Measurements from ENCODE around the gene ACTR2.

ACTR2 gene

DNA sequence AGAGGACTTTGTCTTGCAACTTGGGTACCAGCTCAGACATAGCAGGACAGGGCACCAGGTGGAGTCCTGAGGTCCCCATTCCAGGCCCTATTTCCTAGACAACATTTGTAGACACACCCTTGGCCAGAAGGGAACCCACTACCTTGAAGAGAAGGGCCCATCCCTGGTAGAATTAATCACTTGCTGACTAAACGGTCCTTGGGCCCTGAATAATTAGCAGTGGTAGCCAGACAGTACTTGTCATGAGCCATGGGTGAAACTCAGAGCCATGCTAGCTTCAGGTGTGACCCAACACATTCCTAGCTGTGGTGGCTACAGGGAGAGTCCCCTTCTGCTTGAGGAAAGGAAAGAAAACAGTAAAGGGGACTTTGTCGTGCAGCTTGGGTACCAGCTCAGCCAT, 28.5 kb upstream of the ACTR2 start:
- no peak overlapping the region for H3K4me3 ChIP-seq
- H3K27me3 ChIP-seq, result no peaks in the 10 kb centered on the region
- H3K4me1 ChIP-seq, result no peaks in the 10 kb centered on the region
- H3K9me3 ChIP-seq (replicated peaks in 1 of 11), result peaks cover 0 to 6% (median 0%) of the 10 kb centered on the region in 11 experiments; a peak in 4 of 22 replicates
- TF ChIP-seq Cebpa-rat (IDR thresholded peaks at IDR 0.05), result no peak
- no peaks in the 10 kb centered on the region for H3K36me3 ChIP-seq
- no peak overlapping the region for H3K9ac ChIP-seq
- no peaks in the 10 kb centered on the region for H4K20me1 ChIP-seq
- no peak overlapping the region for H3K4me2 ChIP-seq
- H3K27ac ChIP-seq, result no peak overlapping the region

DNA sequence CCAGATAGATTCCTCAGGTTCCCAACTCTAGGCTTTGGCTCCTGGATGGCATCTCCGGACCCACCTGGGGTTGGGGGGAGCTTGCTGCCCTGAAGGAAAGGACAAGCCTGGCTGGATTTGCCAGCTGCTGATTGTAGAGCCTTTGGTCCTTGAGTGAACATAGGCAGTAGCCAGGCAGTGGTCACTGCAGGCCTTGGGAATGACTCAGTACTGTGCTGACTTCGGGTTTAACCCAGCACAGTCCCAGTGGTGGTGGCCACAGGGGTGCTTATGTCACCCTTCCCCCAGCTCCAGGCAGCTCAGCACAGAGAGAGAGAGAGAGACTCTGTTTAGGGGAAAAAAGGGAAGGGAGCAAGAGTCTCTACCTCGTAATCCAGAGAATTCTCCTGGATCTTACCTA, 27.7 kb upstream of the ACTR2 start:
- TF ChIP-seq Cebpa-rat (IDR thresholded peaks at IDR 0.05), result no peak

DNA sequence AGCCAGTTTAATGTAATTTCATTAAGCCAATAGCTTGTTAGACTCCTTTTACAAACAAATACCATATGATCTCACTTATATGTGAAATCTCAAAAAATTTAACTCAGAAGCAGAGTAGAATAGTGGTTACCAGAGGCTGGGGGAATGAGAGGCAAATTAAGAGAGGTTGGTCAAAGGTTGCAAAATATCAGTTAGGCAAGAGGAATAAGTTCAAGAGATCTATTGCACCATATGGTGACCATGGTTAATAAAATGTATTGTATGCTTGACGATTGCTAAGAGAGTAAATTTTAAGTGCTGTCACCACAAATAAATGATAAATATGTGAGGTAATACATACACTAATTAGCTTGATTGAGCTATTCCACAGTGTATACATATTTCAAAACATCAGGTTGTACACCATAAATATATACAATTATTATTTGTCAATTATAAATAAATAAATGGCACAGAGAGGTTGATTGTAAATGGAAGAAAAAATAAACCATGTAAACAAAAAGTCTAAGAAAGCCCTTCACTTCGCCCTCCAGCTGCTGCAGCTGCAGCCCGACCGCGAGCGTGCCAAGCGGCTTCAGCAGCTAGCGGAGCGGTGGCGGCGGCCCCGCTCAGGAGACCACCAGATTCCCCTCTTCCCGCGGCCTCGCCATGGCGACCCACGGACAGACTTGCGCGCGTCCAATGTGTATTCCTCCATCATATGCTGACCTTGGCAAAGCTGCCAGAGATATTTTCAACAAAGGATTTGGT, 23.0 kb upstream of the ACTR2 start:
- Histone ChIP-seq H3K9ac (peak overlapping the region in 7 of 11 experiments; percentile 43 to 63 (median 58); a peak in 5 of 22 replicates), H3K4me1 (peaks cover 0 to 7% (median 2%) of the 10 kb centered on the region in 10 experiments; a peak in 6 of 20 replicates), H4K20me1 (no peaks in the 10 kb centered on the region; a peak in 1 of 22 replicates), H3K4me3 (peak overlapping the region in 4 of 10 experiments; percentile 14 to 33 (median 26); a peak in 2 of 20 replicates), H3K27ac (peak overlapping the region in 5 of 11 experiments; percentile 43 to 55 (median 53); a peak in 5 of 22 replicates), H3K4me2 (no peak overlapping the region), H3K9me3 (replicated peaks in 1 of 11) (peaks cover 0 to 6% (median 0%) of the 10 kb centered on the region in 11 experiments; a peak in 4 of 22 replicates), H3K36me3 (peaks cover 0 to 2% (median 0%) of the 10 kb centered on the region in 11 experiments; a peak in 2 of 22 replicates), H3K27me3 (no peaks in the 10 kb centered on the region)
- no peak for TF ChIP-seq Cebpa-rat (IDR thresholded peaks at IDR 0.05)

More for the DNA sequence above, 27.7 kb upstream of the ACTR2 start:
- Histone ChIP-seq H3K4me3 (no peak overlapping the region), H3K27me3 (no peaks in the 10 kb centered on the region), H4K20me1 (no peaks in the 10 kb centered on the region; a peak in 1 of 22 replicates), H3K27ac (no peak overlapping the region), H3K9ac (no peak overlapping the region), H3K4me2 (no peak overlapping the region), H3K36me3 (no peaks in the 10 kb centered on the region; a peak in 1 of 22 replicates), H3K4me1 (no peaks in the 10 kb centered on the region), H3K9me3 (replicated peaks in 1 of 11) (peaks cover 0 to 6% (median 0%) of the 10 kb centered on the region in 11 experiments; a peak in 4 of 22 replicates)

DNA sequence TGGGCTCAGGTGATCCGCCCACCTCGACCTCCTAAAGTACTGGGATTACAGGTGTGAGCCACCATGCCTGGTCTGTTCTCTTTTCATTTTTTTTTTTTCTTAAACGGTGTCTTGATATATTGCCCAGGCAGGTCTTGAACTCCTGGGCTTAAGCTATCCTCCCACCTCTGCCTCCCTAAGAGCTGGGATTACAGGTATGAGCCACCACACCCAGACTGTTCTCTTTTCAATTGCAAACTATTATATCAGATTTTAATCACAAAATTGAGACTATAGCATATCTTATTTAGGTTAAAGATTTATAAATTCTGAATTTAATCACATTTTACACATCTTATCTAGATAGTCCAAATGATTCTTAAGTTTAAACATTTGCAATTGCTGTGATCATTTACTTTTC, 15.5 kb upstream of the ACTR2 start:
- Histone ChIP-seq H3K4me3 (no peak overlapping the region), H3K36me3 (no peaks in the 10 kb centered on the region)
- no peak for TF ChIP-seq Cebpa-rat (IDR thresholded peaks at IDR 0.05)

DNA sequence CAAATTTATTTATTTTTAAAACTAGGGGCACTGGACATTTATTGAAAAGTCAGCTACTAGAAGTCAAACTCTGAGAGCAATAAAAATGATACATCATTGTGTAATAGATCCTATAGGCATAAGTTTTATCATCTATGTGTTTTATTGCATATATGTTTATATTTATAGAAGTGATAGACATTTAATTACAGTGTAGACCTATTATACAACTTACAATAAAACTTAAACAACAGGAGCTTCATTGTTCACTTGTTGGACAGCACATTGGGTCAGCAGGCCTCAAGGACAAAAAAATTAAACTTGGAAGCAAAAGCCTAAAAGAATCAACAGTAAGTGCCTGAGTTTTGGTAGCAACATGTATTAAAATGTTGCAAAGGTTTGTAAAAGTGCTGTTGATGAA, 15.0 kb upstream of the ACTR2 start:
- Histone ChIP-seq H3K27me3 (no peaks in the 10 kb centered on the region), H3K4me3 (no peak overlapping the region), H3K27ac (no peak overlapping the region), H3K36me3 (no peaks in the 10 kb centered on the region), H3K9ac (no peak overlapping the region), H3K4me1 (peaks cover 0 to 12% (median 6%) of the 10 kb centered on the region in 10 experiments; a peak in 11 of 20 replicates), H3K9me3 (replicated peaks in 1 of 11) (no peaks in the 10 kb centered on the region), H4K20me1 (no peaks in the 10 kb centered on the region), H3K4me2 (no peak overlapping the region)
- no peak for TF ChIP-seq Cebpa-rat (IDR thresholded peaks at IDR 0.05)

More for the DNA sequence above, 15.5 kb upstream of the ACTR2 start:
- Histone ChIP-seq H3K9ac (no peak overlapping the region), H3K4me2 (no peak overlapping the region), H3K27me3 (no peaks in the 10 kb centered on the region), H4K20me1 (no peaks in the 10 kb centered on the region), H3K4me1 (peaks cover 0 to 12% (median 6%) of the 10 kb centered on the region in 10 experiments; a peak in 11 of 20 replicates), H3K9me3 (replicated peaks in 1 of 11) (no peaks in the 10 kb centered on the region), H3K27ac (no peak overlapping the region)

DNA sequence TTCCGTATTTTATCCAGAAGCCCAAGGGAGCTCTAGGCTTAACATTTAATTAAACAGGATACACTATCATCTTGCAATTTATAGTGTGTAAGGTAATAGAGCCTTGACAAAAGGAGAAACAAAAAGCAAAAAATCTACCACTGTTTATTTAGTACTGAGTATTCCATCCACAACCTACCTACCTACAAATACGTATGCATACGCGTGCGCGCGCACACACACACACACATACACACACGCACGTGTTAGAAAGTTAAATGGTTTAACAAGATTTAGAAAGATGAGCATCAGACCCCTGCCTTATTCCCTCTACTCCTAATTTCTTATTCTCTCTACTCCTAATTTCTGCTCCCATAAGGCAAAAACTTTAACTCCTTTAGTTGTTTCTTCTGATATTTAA, 14.6 kb upstream of the ACTR2 start:
- no peak overlapping the region for H3K27ac ChIP-seq
- no peak overlapping the region for H3K4me2 ChIP-seq
- H4K20me1 ChIP-seq, result no peaks in the 10 kb centered on the region
- H3K36me3 ChIP-seq, result no peaks in the 10 kb centered on the region
- H3K4me3 ChIP-seq, result no peak overlapping the region
- TF ChIP-seq Cebpa-rat (IDR thresholded peaks at IDR 0.05), result no peak
- no peak overlapping the region for H3K9ac ChIP-seq
- H3K4me1 ChIP-seq, result peaks cover 0 to 12% (median 6%) of the 10 kb centered on the region in 10 experiments; a peak in 11 of 20 replicates
- no peaks in the 10 kb centered on the region for H3K9me3 ChIP-seq (replicated peaks in 1 of 11)
- no peaks in the 10 kb centered on the region for H3K27me3 ChIP-seq

DNA sequence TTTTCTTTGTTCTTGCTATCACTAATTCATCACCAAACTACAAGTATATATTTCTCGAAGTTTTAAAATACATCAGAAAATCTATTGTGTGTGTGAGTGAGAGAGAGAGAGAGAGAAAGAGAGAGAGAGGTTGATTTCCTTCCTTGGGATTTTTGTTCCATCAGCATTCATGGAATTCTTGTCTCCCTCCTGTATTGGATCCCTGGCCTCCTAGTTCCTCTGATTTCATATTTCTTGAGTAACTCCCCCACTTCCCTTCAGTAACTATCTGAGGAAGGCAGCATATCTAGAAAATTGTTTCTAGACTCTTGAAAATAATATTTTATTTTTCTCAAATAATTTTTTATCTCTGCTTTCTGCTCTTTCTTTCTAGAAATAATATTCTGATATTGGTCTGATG, 13.3 kb upstream of the ACTR2 start:
- Histone ChIP-seq H3K9me3 (replicated peaks in 1 of 11) (no peaks in the 10 kb centered on the region), H3K36me3 (0 out of 22 replicates have a peak, but pooled peaks cover 0 to under 1% (median 0%) of the 10 kb centered on the region in 11 experiments), H4K20me1 (no peaks in the 10 kb centered on the region), H3K27ac (no peak overlapping the region), H3K4me2 (no peak overlapping the region), H3K9ac (no peak overlapping the region), H3K27me3 (no peaks in the 10 kb centered on the region), H3K4me3 (no peak overlapping the region), H3K4me1 (peaks cover 0 to 12% (median 0%) of the 10 kb centered on the region in 10 experiments; a peak in 6 of 20 replicates)
- no peak for TF ChIP-seq Cebpa-rat (IDR thresholded peaks at IDR 0.05)

DNA sequence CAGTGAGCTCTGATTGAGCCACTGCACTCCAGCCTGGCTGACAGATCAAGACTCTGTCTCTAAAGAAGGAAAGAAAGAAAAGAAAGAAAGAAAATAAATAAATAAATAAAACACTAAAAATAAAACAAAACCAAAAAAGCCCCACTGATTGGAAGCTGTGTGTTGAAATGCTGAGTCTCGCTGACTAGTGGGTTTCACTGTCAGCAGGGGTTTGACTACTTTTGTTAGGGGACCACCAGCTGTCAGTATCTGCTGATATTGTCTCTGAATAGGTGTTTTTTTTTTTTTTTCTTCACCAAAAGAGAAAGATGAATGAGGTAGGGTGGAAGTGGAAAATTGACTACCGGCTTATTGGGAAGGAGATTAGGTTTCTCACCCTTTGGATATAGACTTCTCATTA, 12.8 kb upstream of the ACTR2 start:
- no peak overlapping the region for H3K9ac ChIP-seq
- H3K4me2 ChIP-seq, result no peak overlapping the region
- peaks cover 0 to 12% (median 0%) of the 10 kb centered on the region in 10 experiments; a peak in 6 of 20 replicates for H3K4me1 ChIP-seq

DNA sequence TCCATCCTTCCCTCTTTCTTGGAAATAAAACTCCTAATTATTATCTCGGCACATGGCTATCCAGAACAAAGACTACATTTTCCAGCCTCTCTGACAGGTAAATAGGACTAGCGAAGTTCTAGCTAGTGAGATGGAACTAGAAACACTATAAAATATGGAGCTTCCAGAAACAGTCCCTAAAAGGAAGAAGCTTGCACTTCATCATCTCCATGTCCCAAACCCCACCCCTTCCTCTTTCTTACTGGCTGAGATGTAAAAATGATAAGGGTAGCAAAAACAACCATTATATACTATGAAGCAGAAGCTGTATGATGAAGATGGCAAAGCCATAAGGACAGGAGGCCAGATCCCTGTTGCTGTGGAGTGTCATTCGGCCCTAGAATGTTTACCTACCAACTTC, 11.7 kb upstream of the ACTR2 start:
- TF ChIP-seq Cebpa-rat (IDR thresholded peaks at IDR 0.05), result no peak
- Histone ChIP-seq H3K4me2 (peak overlapping the region in 3 of 11 experiments; percentile 23 to 44 (median 40); a peak in 6 of 22 replicates), H3K4me3 (no peak overlapping the region), H3K9me3 (replicated peaks in 1 of 11) (no peaks in the 10 kb centered on the region), H3K27ac (no peak overlapping the region), H3K36me3 (peaks cover 0 to 7% (median 0%) of the 10 kb centered on the region in 11 experiments; a peak in 1 of 22 replicates), H3K9ac (no peak overlapping the region), H4K20me1 (no peaks in the 10 kb centered on the region), H3K27me3 (no peaks in the 10 kb centered on the region), H3K4me1 (peaks cover 0 to 12% (median 0%) of the 10 kb centered on the region in 10 experiments; a peak in 6 of 20 replicates)

More for the DNA sequence above, 12.8 kb upstream of the ACTR2 start:
- no peaks in the 10 kb centered on the region for H3K9me3 ChIP-seq (replicated peaks in 1 of 11)
- no peak overlapping the region for H3K27ac ChIP-seq
- H3K36me3 ChIP-seq, result peaks cover 0 to 5% (median 0%) of the 10 kb centered on the region in 11 experiments; a peak in 1 of 22 replicates
- TF ChIP-seq Cebpa-rat (IDR thresholded peaks at IDR 0.05), result no peak
- no peak overlapping the region for H3K4me3 ChIP-seq
- H3K27me3 ChIP-seq, result no peaks in the 10 kb centered on the region
- no peaks in the 10 kb centered on the region for H4K20me1 ChIP-seq
